ENCODE measurements around the gene AGAP6. TPM values are rescaled to one million over a fixed set of nuclear protein-coding genes. Genes with fewer than 3 reads are reported as not detected.
"Not testable (repeated sequence)": the region's sequence is repeated elsewhere in the genome, so short reads cannot be mapped to it uniquely, and the experiment has no call there.

The AGAP6 gene
- polyA plus RNA-seq, 3 donors, result 0.31 to 37.6 (median 0.65) TPM

GRCh38 chr10:49948142-49948541 is 40.1 kb upstream of the AGAP6 start:
- H3K4me1 ChIP-seq (ENCODE audit: control insufficient read depth in 1 of 2, insufficient read depth in 2 of 2, low read length in 2 of 2); H3K4me2 ChIP-seq (replicated peaks; ENCODE audit: extremely low read depth, low read length, poor library complexity, severe bottlenecking); H3K4me3 Mint-ChIP-seq; H3K27ac Mint-ChIP-seq; H3K4me3 ChIP-seq (replicated peaks in 1 of 3; ENCODE audit: low read depth in 2 of 3, low read length in 3 of 3); H3K27ac ChIP-seq (ENCODE audit: low read depth in 1 of 2, low read length in 2 of 2); H3K27me3 ChIP-seq (ENCODE audit: control insufficient read depth in 2 of 2, insufficient read depth in 2 of 2, low read length in 2 of 2); H3K4me1 Mint-ChIP-seq; intact Hi-C loops (cut with micrococcal nuclease); H4K20me1 ChIP-seq (ENCODE audit: insufficient read depth, low read length); H3K9ac ChIP-seq (ENCODE audit: insufficient read depth, low read length, poor library complexity, severe bottlenecking); H2AFZ ChIP-seq (ENCODE audit: insufficient read depth, low read depth, low read length, poor library complexity, severe bottlenecking); H3K36me3 ChIP-seq (replicated peaks in 1 of 2; ENCODE audit: control insufficient read depth in 1 of 2, insufficient read depth in 2 of 2, low read length in 2 of 2); H3K9me3 ChIP-seq (replicated peaks in 1 of 2; ENCODE audit: control insufficient read depth in 1 of 2, insufficient read depth in 1 of 2, low read length in 2 of 2); H3K9me3 Mint-ChIP-seq; H3K79me2 ChIP-seq (ENCODE audit: insufficient read depth, low read length); DNase-seq; H3K27me3 Mint-ChIP-seq (ENCODE audit: low read depth in 3 of 3): not testable (repeated sequence)
- H3K36me3 Mint-ChIP-seq, result peaks cover 31 to 32% of the 10 kb centered on the region in 2 donors
- no CpG with 5 or more reads among the region's 2 CpGs for WGBS (ENCODE audit: insufficient coverage)

DNA sequence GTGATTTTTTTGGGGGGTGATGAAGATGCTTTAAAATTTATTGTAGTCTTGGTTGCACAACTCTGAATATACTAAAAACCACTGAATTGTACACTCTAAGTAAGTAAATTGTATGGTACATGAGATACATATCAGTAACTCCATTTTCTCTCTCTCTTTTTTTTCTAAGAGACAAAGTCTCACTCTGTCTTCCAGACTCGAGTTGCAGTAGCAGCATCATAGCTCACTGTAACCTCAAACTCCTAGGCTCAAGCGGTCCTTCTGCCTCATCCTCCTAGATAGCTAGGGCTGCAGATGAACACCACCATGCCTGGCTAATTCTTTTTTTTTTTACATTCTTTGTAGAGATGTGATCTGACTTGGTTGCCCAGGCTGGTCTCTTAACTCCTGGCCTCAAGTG is 39.5 kb upstream of the AGAP6 start:
- H3K9ac ChIP-seq (ENCODE audit: insufficient read depth, low read length, poor library complexity, severe bottlenecking); H3K79me2 ChIP-seq (ENCODE audit: insufficient read depth, low read length); H2AFZ ChIP-seq (ENCODE audit: insufficient read depth, low read depth, low read length, poor library complexity, severe bottlenecking); H3K36me3 ChIP-seq (replicated peaks in 1 of 2; ENCODE audit: control insufficient read depth in 1 of 2, insufficient read depth in 2 of 2, low read length in 2 of 2); H3K27ac Mint-ChIP-seq; DNase-seq; H3K27me3 Mint-ChIP-seq (ENCODE audit: low read depth in 3 of 3); H3K4me1 ChIP-seq (ENCODE audit: control insufficient read depth in 1 of 2, insufficient read depth in 2 of 2, low read length in 2 of 2); H3K4me3 Mint-ChIP-seq; H3K4me3 ChIP-seq (replicated peaks in 1 of 3; ENCODE audit: low read depth in 2 of 3, low read length in 3 of 3); H3K27ac ChIP-seq (ENCODE audit: low read depth in 1 of 2, low read length in 2 of 2); intact Hi-C loops (cut with micrococcal nuclease); H4K20me1 ChIP-seq (ENCODE audit: insufficient read depth, low read length); H3K27me3 ChIP-seq (ENCODE audit: control insufficient read depth in 2 of 2, insufficient read depth in 2 of 2, low read length in 2 of 2); H3K9me3 ChIP-seq (replicated peaks in 1 of 2; ENCODE audit: control insufficient read depth in 1 of 2, insufficient read depth in 1 of 2, low read length in 2 of 2); H3K9me3 Mint-ChIP-seq; H3K4me1 Mint-ChIP-seq; H3K4me2 ChIP-seq (replicated peaks; ENCODE audit: extremely low read depth, low read length, poor library complexity, severe bottlenecking): not testable (repeated sequence)
- peaks cover 33 to 37% of the 10 kb centered on the region in 2 donors for H3K36me3 Mint-ChIP-seq
- WGBS (ENCODE audit: insufficient coverage), result no CpG with 5 or more reads among the region's 2 CpGs

- H3K79me2 ChIP-seq (ENCODE audit: insufficient read depth, low read length); H3K4me1 ChIP-seq (ENCODE audit: control insufficient read depth in 1 of 2, insufficient read depth in 2 of 2, low read length in 2 of 2): not testable (repeated sequence)
These were observed 36.2 kb upstream of the AGAP6 start for GRCh38 chr10:49952006-49952405.

GRCh38 chr10:49953122-49953521 is 35.1 kb upstream of the AGAP6 start:
- H3K9me3 ChIP-seq (replicated peaks in 1 of 2; ENCODE audit: control insufficient read depth in 1 of 2, insufficient read depth in 1 of 2, low read length in 2 of 2); H3K27me3 ChIP-seq (ENCODE audit: control insufficient read depth in 2 of 2, insufficient read depth in 2 of 2, low read length in 2 of 2); H3K9ac ChIP-seq (ENCODE audit: insufficient read depth, low read length, poor library complexity, severe bottlenecking); H4K20me1 ChIP-seq (ENCODE audit: insufficient read depth, low read length); H2AFZ ChIP-seq (ENCODE audit: insufficient read depth, low read depth, low read length, poor library complexity, severe bottlenecking); H3K27ac ChIP-seq (ENCODE audit: low read depth in 1 of 2, low read length in 2 of 2); intact Hi-C loops (cut with micrococcal nuclease); H3K4me1 Mint-ChIP-seq; H3K79me2 ChIP-seq (ENCODE audit: insufficient read depth, low read length); H3K27me3 Mint-ChIP-seq (ENCODE audit: low read depth in 3 of 3); DNase-seq; H3K4me2 ChIP-seq (replicated peaks; ENCODE audit: extremely low read depth, low read length, poor library complexity, severe bottlenecking); H3K4me3 ChIP-seq (replicated peaks in 1 of 3; ENCODE audit: low read depth in 2 of 3, low read length in 3 of 3); H3K4me3 Mint-ChIP-seq; H3K9me3 Mint-ChIP-seq; H3K4me1 ChIP-seq (ENCODE audit: control insufficient read depth in 1 of 2, insufficient read depth in 2 of 2, low read length in 2 of 2): not testable (repeated sequence)
- peaks cover 33 to 52% of the 10 kb centered on the region in 2 donors for H3K36me3 Mint-ChIP-seq
- WGBS (ENCODE audit: insufficient coverage), result no CpG with 5 or more reads among the region's 3 CpGs
- H3K36me3 ChIP-seq (replicated peaks in 1 of 2; ENCODE audit: control insufficient read depth in 1 of 2, insufficient read depth in 2 of 2, low read length in 2 of 2), result peaks cover 11 to 26% of the 10 kb centered on the region in 2 donors
- H3K27ac Mint-ChIP-seq, result peak overlapping the region in 1 of 7 donors; percentile 6

More at GRCh38 chr10:49952006-49952405, 36.2 kb upstream of the AGAP6 start:
- H3K4me1 Mint-ChIP-seq; H3K4me3 Mint-ChIP-seq; H3K9ac ChIP-seq (ENCODE audit: insufficient read depth, low read length, poor library complexity, severe bottlenecking); H2AFZ ChIP-seq (ENCODE audit: insufficient read depth, low read depth, low read length, poor library complexity, severe bottlenecking); H3K27ac Mint-ChIP-seq; H3K27me3 ChIP-seq (ENCODE audit: control insufficient read depth in 2 of 2, insufficient read depth in 2 of 2, low read length in 2 of 2); H3K27ac ChIP-seq (ENCODE audit: low read depth in 1 of 2, low read length in 2 of 2); H3K4me2 ChIP-seq (replicated peaks; ENCODE audit: extremely low read depth, low read length, poor library complexity, severe bottlenecking); H3K9me3 ChIP-seq (replicated peaks in 1 of 2; ENCODE audit: control insufficient read depth in 1 of 2, insufficient read depth in 1 of 2, low read length in 2 of 2); H3K27me3 Mint-ChIP-seq (ENCODE audit: low read depth in 3 of 3); DNase-seq; H3K9me3 Mint-ChIP-seq; intact Hi-C loops (cut with micrococcal nuclease); H3K4me3 ChIP-seq (replicated peaks in 1 of 3; ENCODE audit: low read depth in 2 of 3, low read length in 3 of 3); H4K20me1 ChIP-seq (ENCODE audit: insufficient read depth, low read length): not testable (repeated sequence)
- H3K36me3 ChIP-seq (replicated peaks in 1 of 2; ENCODE audit: control insufficient read depth in 1 of 2, insufficient read depth in 2 of 2, low read length in 2 of 2), result peaks cover 7 to 19% of the 10 kb centered on the region in 2 donors
- no CpG with 5 or more reads among the region's 3 CpGs for WGBS (ENCODE audit: insufficient coverage)
- peaks cover 32 to 50% of the 10 kb centered on the region in 2 donors for H3K36me3 Mint-ChIP-seq

Measured in CD14-positive monocyte (primary cell).